Stimulated activated naive B cell treated with anti-CD40 and anti-IgM and Interleukin-4, amounts not matched to agents 10 μg/mL and 1 μg/mL and 100 μg/mL, for 72 hours (primary cell): ENCODE results near the gene AK8.

Experiments used
- ATAC-seq, 2 donors: fragments of 150-1000 bp; cut with Tn5 transposase; replicated peaks; 2 replicates each; pipeline ENCODE4 v1.10.0; 2021; ENCODE audit warnings: moderate library complexity in 1 of 2
- DNase-seq: peaks from one replicate; pipeline ENCODE4 v3.0.0; 2021
- H3K27ac Mint-ChIP-seq: one replicate; pipeline ENCODE4 v1.8.0; 2022; ENCODE audit warnings: mild to moderate bottlenecking, mixed read lengths
- H3K27me3 Mint-ChIP-seq, 2 donors: one replicate each; pipeline ENCODE4 v1.8.0; 2022; ENCODE audit warnings: mixed read lengths in 2 of 2
- H3K36me3 Mint-ChIP-seq, 2 donors: one replicate each; pipeline ENCODE4 v1.8.0; 2022; ENCODE audit warnings: mixed read lengths in 2 of 2, mild to moderate bottlenecking in 1 of 2
- H3K4me1 Mint-ChIP-seq, 2 donors: one replicate each; pipeline ENCODE4 v1.8.0; 2022; ENCODE audit warnings: mixed read lengths in 2 of 2, mild to moderate bottlenecking in 1 of 2
- H3K4me3 Mint-ChIP-seq, 2 donors: one replicate each; pipeline ENCODE4 v1.8.0; 2022; ENCODE audit warnings: mild to moderate bottlenecking in 2 of 2, mixed read lengths in 2 of 2, moderate library complexity in 1 of 2
- H3K9me3 Mint-ChIP-seq, 2 donors: one replicate each; pipeline ENCODE4 v1.8.0; 2022; ENCODE audit warnings: mixed read lengths in 2 of 2, mild to moderate bottlenecking in 1 of 2

AK8 gene, protein sequence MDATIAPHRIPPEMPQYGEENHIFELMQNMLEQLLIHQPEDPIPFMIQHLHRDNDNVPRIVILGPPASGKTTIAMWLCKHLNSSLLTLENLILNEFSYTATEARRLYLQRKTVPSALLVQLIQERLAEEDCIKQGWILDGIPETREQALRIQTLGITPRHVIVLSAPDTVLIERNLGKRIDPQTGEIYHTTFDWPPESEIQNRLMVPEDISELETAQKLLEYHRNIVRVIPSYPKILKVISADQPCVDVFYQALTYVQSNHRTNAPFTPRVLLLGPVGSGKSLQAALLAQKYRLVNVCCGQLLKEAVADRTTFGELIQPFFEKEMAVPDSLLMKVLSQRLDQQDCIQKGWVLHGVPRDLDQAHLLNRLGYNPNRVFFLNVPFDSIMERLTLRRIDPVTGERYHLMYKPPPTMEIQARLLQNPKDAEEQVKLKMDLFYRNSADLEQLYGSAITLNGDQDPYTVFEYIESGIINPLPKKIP

DNA sequence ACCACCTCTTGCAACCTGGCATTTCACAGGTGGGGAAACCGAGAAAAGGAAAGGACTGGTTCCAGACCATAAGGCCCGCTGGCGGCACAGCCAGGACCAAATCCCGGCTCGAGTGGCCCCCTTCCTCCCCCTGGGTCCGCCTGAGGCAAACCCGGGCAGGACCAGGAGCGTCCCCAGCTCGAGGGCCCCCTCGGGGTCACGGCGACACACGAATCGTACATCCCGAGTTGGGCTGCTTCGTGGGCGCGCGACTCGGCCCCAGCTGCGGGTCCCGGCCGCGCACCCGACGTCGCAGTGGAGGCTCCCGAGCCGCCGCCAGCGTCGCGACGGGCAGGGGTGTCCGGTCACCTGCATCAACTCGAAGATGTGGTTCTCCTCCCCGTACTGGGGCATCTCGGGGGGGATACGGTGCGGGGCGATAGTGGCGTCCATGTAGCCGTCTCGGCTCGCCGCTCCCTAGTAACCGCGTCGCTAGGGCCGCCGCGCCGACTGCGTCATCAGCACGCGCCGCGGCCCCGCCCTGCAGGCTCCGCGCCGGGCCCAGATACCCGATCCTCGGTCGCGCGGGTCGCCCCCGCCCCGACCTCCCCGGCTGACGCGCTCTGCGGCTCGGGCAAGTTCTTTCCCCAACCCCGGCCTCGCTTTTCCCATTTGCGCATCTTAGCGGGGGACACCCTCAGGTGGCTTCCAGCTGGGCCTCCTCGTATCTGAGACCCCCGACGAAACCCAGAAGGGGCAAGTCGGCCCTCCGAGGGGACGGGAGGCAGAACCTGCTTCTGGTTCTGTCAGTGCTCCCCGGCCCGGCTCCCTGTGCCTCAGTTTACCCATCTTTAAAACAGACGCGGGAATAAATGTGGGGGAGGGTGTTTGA is at the start of gene AK8:
Gene AK8 (minus strand): TSS at position 461 of the 871 bp plus-strand sequence. CDS start 29 bp downstream, at position 432.
- H3K4me1 Mint-ChIP-seq, result peaks cover 23 to 43% of the 10 kb centered on the region in 2 donors
- ATAC-seq, result peak; percentile 91 to 92
- H3K4me3 Mint-ChIP-seq, result peak within 1 kb of the TSS; percentile 84
- DNase-seq, result peak; percentile 73
- no peaks in the 10 kb centered on the region for H3K27me3 Mint-ChIP-seq
- H3K36me3 Mint-ChIP-seq, result no peaks in the 10 kb centered on the region
- peak within 1 kb of the TSS; percentile 84 for H3K27ac Mint-ChIP-seq
- H3K9me3 Mint-ChIP-seq, result no peaks in the 10 kb centered on the region

DNA sequence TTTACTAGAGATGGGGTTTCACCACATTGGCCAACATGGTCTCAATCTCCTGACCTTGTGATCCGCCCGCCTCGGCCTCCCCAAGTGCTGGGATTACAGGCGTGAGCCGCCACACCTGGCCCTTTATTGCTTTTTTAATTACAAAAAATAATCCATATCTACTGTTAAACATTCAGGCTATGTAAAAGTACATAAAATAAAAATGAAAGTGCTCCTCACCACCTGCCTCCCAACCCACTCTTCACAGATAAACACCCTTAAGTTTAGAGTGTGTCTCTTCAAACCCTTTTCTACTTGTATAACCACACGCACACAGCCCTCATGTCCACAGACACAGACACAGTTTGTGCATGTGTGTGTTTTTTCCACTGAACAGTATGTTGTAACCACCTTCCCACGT is 49.6 kb upstream of the AK8 start:
- DNase-seq, result no peak
- ATAC-seq, result no peak
- Mint-ChIP-seq H3K27ac (no peak overlapping the region), H3K27me3 (no peaks in the 10 kb centered on the region), H3K4me3 (no peak overlapping the region), H3K4me1 (peaks cover 0 to 8% of the 10 kb centered on the region in 2 donors), H3K9me3 (no peaks in the 10 kb centered on the region), H3K36me3 (peaks cover 17 to 47% of the 10 kb centered on the region in 2 donors)

DNA sequence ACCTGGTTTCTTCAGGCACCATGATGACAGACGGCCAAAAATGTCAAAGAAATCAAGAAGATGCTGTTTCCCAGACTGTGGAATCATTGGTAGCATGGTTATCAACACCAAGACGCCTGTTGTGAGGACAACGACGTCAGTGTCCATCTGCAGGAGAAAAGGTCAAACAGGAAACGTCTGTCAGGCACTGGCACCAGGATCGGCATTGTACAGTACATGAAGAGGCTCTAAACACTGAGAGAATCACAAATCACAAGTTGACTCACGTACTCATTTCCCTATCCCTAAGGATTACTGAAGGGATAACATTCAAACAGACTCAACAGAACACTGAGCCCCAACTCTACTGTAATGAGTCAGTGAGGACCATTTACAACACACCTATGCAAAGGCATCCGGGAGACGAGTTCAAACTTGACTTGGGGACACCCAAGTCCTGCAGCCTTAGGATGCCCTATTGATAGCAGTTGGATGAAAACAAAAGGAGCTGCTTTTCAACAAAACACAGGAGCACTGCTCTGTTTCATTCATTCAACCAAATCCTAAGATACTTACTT is 45.3 kb upstream of the AK8 start:
- peaks cover 34 to 63% of the 10 kb centered on the region in 2 donors for H3K36me3 Mint-ChIP-seq
- no peaks in the 10 kb centered on the region for H3K9me3 Mint-ChIP-seq
- no peak for DNase-seq
- ATAC-seq, result no peak
- H3K4me1 Mint-ChIP-seq, result no peaks in the 10 kb centered on the region
- H3K27me3 Mint-ChIP-seq, result no peaks in the 10 kb centered on the region
- H3K27ac Mint-ChIP-seq, result no peak overlapping the region
- no peak overlapping the region for H3K4me3 Mint-ChIP-seq

- peaks cover 53 to 71% of the 10 kb centered on the region in 2 donors for H3K36me3 Mint-ChIP-seq
- DNase-seq, result no peak
- H3K4me3 Mint-ChIP-seq, result no peak overlapping the region
- no peak for ATAC-seq
- no peaks in the 10 kb centered on the region for H3K27me3 Mint-ChIP-seq
- no peaks in the 10 kb centered on the region for H3K9me3 Mint-ChIP-seq
- H3K4me1 Mint-ChIP-seq, result no peaks in the 10 kb centered on the region
- no peak overlapping the region for H3K27ac Mint-ChIP-seq
These were observed 41.7 kb upstream of the AK8 start for GRCh38 chr9:132919614-132920268.

DNA sequence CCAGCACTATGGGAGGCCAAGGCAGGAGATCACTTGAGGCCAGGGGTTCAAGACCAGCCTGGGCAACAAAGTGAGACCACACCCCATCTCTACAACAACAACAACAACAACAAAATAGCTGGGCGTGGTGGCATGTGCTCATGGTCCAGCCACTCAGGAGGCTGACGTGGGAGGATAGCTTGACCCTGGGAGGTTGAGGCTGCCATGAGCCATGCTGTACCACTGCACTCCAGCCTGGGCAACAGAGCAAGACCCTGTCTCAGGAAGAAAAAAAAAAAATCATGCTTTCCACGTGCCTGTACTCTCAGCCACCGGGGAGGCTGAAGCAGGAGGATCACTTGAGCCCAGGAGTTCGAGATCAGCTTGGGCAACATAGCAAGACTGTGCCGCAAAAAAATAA is 36.8 kb upstream of the AK8 start:
- Mint-ChIP-seq H3K27ac (no peak overlapping the region), H3K27me3 (no peaks in the 10 kb centered on the region), H3K4me3 (no peak overlapping the region), H3K36me3 (peaks cover 49 to 63% of the 10 kb centered on the region in 2 donors), H3K9me3 (no peaks in the 10 kb centered on the region), H3K4me1 (no peaks in the 10 kb centered on the region)
- ATAC-seq (no peak), DNase-seq (no peak)

GRCh38 chr9:132912131-132912530 is 34.0 kb upstream of the AK8 start:
- Mint-ChIP-seq H3K27me3 (no peaks in the 10 kb centered on the region), H3K36me3 (peaks cover 28 to 44% of the 10 kb centered on the region in 2 donors), H3K27ac (no peak overlapping the region), H3K4me1 (no peaks in the 10 kb centered on the region), H3K4me3 (no peak overlapping the region), H3K9me3 (no peaks in the 10 kb centered on the region)
- DNase-seq (no peak), ATAC-seq (no peak)

DNA sequence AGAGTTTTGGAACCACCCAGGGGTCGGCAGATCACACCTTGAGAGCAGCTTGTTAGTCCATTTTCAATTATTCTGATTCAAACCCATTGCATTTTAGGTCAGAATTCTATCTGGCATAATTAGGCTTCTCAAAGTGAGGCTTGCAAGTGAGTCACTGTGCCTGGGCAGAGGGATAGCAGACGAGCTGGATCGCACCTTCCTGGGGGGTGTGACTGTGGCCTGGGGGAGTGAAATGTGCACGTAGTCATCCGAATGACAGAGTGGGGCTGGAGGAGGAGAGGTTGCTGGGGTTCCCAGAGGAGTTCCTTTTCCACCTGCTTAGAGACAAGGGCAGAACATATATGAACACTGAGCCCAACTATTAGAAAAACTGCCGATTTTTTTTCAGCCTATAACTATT is 32.3 kb upstream of the AK8 start:
- H3K4me3 Mint-ChIP-seq, result no peak overlapping the region

DNA sequence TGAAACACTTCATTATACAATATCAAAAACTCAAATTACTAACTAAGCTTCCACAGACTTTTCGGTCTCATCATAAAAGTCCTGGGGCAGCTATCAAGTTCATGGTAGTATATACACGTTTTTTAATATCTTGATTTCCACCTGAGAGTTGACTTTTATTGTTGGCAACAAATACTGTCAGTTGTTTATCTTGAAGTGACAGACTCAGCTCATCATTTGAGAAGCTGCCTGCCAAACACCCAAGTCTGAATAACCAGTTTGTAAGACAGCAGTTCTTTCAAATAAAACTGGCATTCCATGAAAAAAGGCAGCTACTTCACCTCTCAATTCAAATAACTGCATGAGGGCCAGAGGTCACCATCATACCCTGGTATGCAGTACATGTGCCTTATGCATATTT is 31.2 kb upstream of the AK8 start:
- Mint-ChIP-seq H3K4me1 (no peaks in the 10 kb centered on the region), H3K27ac (no peak overlapping the region), H3K9me3 (no peaks in the 10 kb centered on the region), H3K27me3 (no peaks in the 10 kb centered on the region), H3K4me3 (no peak overlapping the region), H3K36me3 (peaks cover 27 to 43% of the 10 kb centered on the region in 2 donors)
- ATAC-seq (no peak), DNase-seq (no peak)

More for the DNA sequence above, 32.3 kb upstream of the AK8 start:
- H3K36me3 Mint-ChIP-seq, result peaks cover 26 to 45% of the 10 kb centered on the region in 2 donors
- no peak overlapping the region for H3K27ac Mint-ChIP-seq
- no peaks in the 10 kb centered on the region for H3K4me1 Mint-ChIP-seq
- DNase-seq (no peak), ATAC-seq (no peak)
- H3K9me3 Mint-ChIP-seq, result no peaks in the 10 kb centered on the region
- H3K27me3 Mint-ChIP-seq, result no peaks in the 10 kb centered on the region

DNA sequence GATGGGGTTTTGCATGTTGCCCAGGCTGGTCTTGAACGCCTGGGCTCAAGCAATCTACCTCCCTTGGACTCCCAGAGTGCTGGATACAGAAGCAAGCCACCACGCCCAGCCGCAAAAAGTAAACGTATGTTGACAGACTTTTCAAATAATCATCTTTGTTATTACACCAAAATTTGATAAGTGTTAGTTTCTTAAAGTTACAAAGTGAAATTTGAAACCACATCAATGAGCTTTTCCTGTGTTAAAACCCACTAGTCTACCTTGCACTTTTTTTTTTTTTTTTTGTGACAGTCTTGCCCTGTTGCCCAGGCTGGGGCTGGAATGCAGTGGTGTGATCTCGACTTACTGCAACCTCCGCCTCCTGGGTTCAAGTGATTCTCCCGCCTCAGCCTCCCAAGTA is 30.6 kb upstream of the AK8 start:
- DNase-seq (no peak), ATAC-seq (no peak)
- no peak overlapping the region for H3K27ac Mint-ChIP-seq
- H3K27me3 Mint-ChIP-seq, result no peaks in the 10 kb centered on the region
- no peak overlapping the region for H3K4me3 Mint-ChIP-seq
- peaks cover 27 to 48% of the 10 kb centered on the region in 2 donors for H3K36me3 Mint-ChIP-seq
- no peaks in the 10 kb centered on the region for H3K9me3 Mint-ChIP-seq
- no peaks in the 10 kb centered on the region for H3K4me1 Mint-ChIP-seq

DNA sequence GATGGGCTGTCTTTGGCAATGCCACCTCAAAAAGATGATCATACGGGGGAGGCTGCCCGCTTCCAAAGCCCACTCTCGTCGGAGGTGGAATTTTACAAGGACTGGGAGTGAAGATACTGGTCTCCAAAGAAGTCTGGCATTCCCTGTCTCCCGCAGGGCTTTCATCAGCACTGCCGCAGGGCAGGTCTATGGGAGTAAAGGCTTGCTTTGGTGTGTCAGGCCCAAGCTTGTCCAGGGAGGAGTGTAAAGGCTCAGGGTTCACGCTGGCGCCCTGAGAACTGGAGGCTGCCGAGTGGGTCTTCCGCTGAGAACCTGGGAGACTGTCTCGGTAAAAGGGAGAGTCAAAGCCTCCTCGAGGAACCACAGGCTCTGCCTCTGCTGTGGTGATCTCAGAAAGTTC is 27.6 kb upstream of the AK8 start:
- Mint-ChIP-seq H3K4me3 (no peak overlapping the region), H3K36me3 (peaks cover 24 to 49% of the 10 kb centered on the region in 2 donors), H3K9me3 (no peaks in the 10 kb centered on the region), H3K27ac (no peak overlapping the region), H3K27me3 (no peaks in the 10 kb centered on the region), H3K4me1 (peaks cover 3 to 12% of the 10 kb centered on the region in 2 donors)
- ATAC-seq (no peak), DNase-seq (no peak)

DNA sequence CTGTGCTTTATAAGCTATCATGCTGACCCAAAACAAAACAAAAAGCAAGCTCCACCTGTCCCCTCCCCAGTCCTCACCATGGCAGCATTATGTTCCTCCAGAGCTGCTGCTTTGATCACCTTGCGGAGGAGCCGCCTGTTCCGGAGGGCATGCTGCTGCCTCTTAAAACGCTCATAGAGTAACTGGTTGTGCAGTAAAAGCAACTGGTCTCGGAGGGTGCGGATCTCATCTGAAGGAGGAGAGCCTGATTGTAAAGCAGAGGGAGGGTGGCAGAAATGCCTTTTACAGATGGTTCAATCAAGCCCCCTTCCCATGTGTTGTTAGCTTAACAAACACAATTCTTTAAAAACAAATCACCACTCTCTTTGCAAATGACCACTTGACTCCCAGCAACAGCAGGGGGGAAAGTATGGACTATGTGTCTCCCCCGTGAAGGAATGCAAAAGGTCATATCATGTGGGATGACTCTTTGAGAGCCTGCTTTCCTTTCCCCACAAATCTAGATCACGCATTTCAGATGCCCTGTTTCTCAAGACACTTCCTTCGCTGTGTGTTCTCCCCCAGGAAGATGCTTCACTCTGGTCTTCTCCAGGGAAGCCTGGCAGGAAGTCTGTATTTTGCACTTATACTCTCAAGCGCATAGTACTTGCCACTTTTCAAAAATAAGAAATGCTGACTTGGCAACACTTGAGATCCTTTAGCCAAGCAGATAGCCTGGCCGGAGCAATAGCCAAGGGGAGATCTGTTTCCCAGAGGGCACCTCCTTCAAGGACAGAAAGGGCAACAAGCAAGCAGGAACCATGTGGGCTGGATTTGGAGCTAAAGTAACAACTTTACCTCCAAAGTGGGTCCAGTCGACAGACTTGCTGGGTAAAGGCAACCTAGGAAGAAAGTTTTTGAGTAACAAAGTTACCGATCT is 25.7 kb upstream of the AK8 start:
- peak overlapping the region; percentile 81 for H3K27ac Mint-ChIP-seq
- DNase-seq (no peak), ATAC-seq (no peak)
- H3K9me3 Mint-ChIP-seq, result no peaks in the 10 kb centered on the region
- peaks cover 34 to 47% of the 10 kb centered on the region in 2 donors for H3K36me3 Mint-ChIP-seq
- peaks cover 3 to 12% of the 10 kb centered on the region in 2 donors for H3K4me1 Mint-ChIP-seq
- H3K27me3 Mint-ChIP-seq, result no peaks in the 10 kb centered on the region
- H3K4me3 Mint-ChIP-seq, result no peak overlapping the region

- peaks cover 42 to 52% of the 10 kb centered on the region in 2 donors for H3K36me3 Mint-ChIP-seq
- H3K27ac Mint-ChIP-seq, result no peak overlapping the region
- peak; percentile 98 to 99 for ATAC-seq
- no peak overlapping the region for H3K4me3 Mint-ChIP-seq
- H3K9me3 Mint-ChIP-seq, result no peaks in the 10 kb centered on the region
- H3K27me3 Mint-ChIP-seq, result no peaks in the 10 kb centered on the region
- peak; percentile 75 for DNase-seq
- peaks cover 3 to 12% of the 10 kb centered on the region in 2 donors for H3K4me1 Mint-ChIP-seq
These were observed 24.1 kb upstream of the AK8 start for GRCh38 chr9:132901858-132902831.
